B cell (primary cell): ENCODE measurements around the gene LRRC8B. TPM values are rescaled to one million over a fixed set of nuclear protein-coding genes. Genes with fewer than 3 reads are reported as not detected.

Source experiments
- ATAC-seq: fragments of 200-7000 bp; cut with Tn5 transposase; one replicate; pipeline ENCODE4 v1.10.0; 2021; ENCODE audit warnings: low read depth, mild to moderate bottlenecking, moderate number of reproducible peaks, moderate library complexity
- CTCF ChIA-PET: fragments of 350-600 bp; sonication (Branson Sonifier 250); formaldehyde crosslinking; loops from one replicate; lab custom pipeline; 2021; ENCODE audit warnings: antibody characterized with exemption, inconsistent platforms; lab: Charles Lee
- POLR2A ChIA-PET: fragments of 350-600 bp; sonication (Branson Sonifier 250); formaldehyde crosslinking; loops from one replicate; lab custom pipeline; 2021; ENCODE audit warnings: antibody characterized with exemption; lab: Charles Lee
- DNase-seq: peaks from one replicate; pipeline ENCODE4 v3.0.0; 2013
- H2AFZ ChIP-seq: 2 replicates; pipeline ENCODE4 v1.6.1; 2012; ENCODE audit warnings: mild to moderate bottlenecking, low read depth, low read length; ENCODE audit not compliant: insufficient read depth, poor library complexity, severe bottlenecking
- H3K27ac ChIP-seq, 2 donors: 1 replicate in 1 of 2; 2 replicates in 1 of 2; pipeline ENCODE4 v1.5.1; 2012 to 2013; ENCODE audit warnings: low read length in 2 of 2, mild to moderate bottlenecking in 2 of 2, moderate library complexity in 1 of 2
- H3K27me3 ChIP-seq, 4 experiments: fragments of 200-600 bp in 1 of 4; sonication (generic) in 1 of 4; replicated peaks in 1 of 4; 1 replicate in 2 of 4; 2 replicates in 2 of 4; pipeline versions ENCODE4 v1.6.1 to v1.7.0; 2013 to 2016; ENCODE audit warnings: low read length in 3 of 4, mild to moderate bottlenecking in 2 of 4, mixed read lengths in 1 of 4, moderate library complexity in 1 of 4; ENCODE audit not compliant: insufficient read depth in 4 of 4, control insufficient read depth in 3 of 4; ENCODE audit errors: control extremely low read depth in 1 of 4
- H3K36me3 ChIP-seq, 2 experiments: replicated peaks in 1 of 2; 1 replicate in 1 of 2; 2 replicates in 1 of 2; pipeline versions ENCODE4 v1.6.1 to v1.7.1; 2013; ENCODE audit warnings: low read length in 1 of 2; ENCODE audit not compliant: insufficient read depth in 2 of 2, control insufficient read depth in 1 of 2; ENCODE audit errors: control extremely low read depth in 1 of 2, extremely low read depth in 1 of 2
- H3K4me1 ChIP-seq, 2 donors: fragments of 200-600 bp in 1 of 2; sonication (generic) in 1 of 2; 1 replicate in 1 of 2; 2 replicates in 1 of 2; pipeline versions ENCODE4 v1.5.1 to v1.6.1; 2013 to 2017; ENCODE audit warnings: low read length in 2 of 2; ENCODE audit not compliant: control insufficient read depth in 2 of 2, insufficient read depth in 2 of 2
- H3K4me2 ChIP-seq: replicated peaks from 2 replicates; pipeline ENCODE3; 2012; ENCODE audit warnings: mild to moderate bottlenecking, low read depth, low read length; ENCODE audit not compliant: poor library complexity, severe bottlenecking
- H3K4me3 ChIP-seq, 5 experiments: fragments of 200-600 bp in 1 of 5; sonication (generic) in 1 of 5; 1 replicate in 3 of 5; 2 replicates in 2 of 5; pipeline versions ENCODE4 v1.5.1 to v1.7.0; 2011 to 2016; ENCODE audit warnings: low read length in 4 of 5, mild to moderate bottlenecking in 4 of 5, low read depth in 2 of 5, control low read depth in 1 of 5, moderate library complexity in 1 of 5; ENCODE audit not compliant: insufficient read depth in 1 of 5; ENCODE audit errors: control extremely low read depth in 1 of 5, extremely low read depth in 1 of 5
- H3K79me2 ChIP-seq: fragments of 200-600 bp; sonication (generic); one replicate; pipeline ENCODE4 v1.6.0; 2016; ENCODE audit warnings: low read length; ENCODE audit not compliant: control insufficient read depth, insufficient read depth
- H3K9ac ChIP-seq: fragments of 200-600 bp; sonication (generic); 2 replicates; pipeline ENCODE4 v1.6.1; 2017; ENCODE audit warnings: mild to moderate bottlenecking, low read length, moderate library complexity
- H3K9me3 ChIP-seq, 3 donors: one replicate each; pipeline versions ENCODE4 v1.6.1 to v1.7.1; 2013; ENCODE audit warnings: low read length in 2 of 3; ENCODE audit not compliant: control insufficient read depth in 2 of 3, insufficient read depth in 1 of 3; ENCODE audit errors: control extremely low read depth in 1 of 3
- H4K20me1 ChIP-seq: 2 replicates; pipeline ENCODE4 v1.6.0; 2012; ENCODE audit warnings: mild to moderate bottlenecking, low read length; ENCODE audit not compliant: insufficient read depth, control insufficient read depth, poor library complexity, severe bottlenecking
- H3K27ac Mint-ChIP-seq: one replicate; pipeline ENCODE4 v1.8.0; 2021; ENCODE audit warnings: mixed read lengths
- H3K27me3 Mint-ChIP-seq: one replicate; pipeline ENCODE4 v1.8.0; 2021; ENCODE audit warnings: mixed read lengths
- H3K4me1 Mint-ChIP-seq: one replicate; pipeline ENCODE4 v1.8.0; 2021; ENCODE audit warnings: mixed read lengths
- H3K4me3 Mint-ChIP-seq: one replicate; pipeline ENCODE4 v1.8.0; 2021; ENCODE audit warnings: mixed read lengths
- H3K9me3 Mint-ChIP-seq: one replicate; pipeline ENCODE4 v1.8.0; 2022; ENCODE audit warnings: mixed read lengths; ENCODE audit not compliant: insufficient read depth
- EZH2 ChIP-seq: IDR thresholded peaks from 2 replicates; pipeline ENCODE4 v1.6.1; 2012; ENCODE audit warnings: borderline replicate concordance, low read depth, mild to moderate bottlenecking, moderate library complexity, low read length; ENCODE audit not compliant: insufficient read depth, poor library complexity, severe bottlenecking
- WGBS: methylation state at CpG from one replicate; pipeline ENCODE4 v1.1.5; 2013; ENCODE audit warnings: missing lambda C conversion rate; ENCODE audit not compliant: insufficient coverage; 5-methylcytosine and 5-hydroxymethylcytosine counted together
- intact Hi-C: fragments of 100-400 bp; cut with micrococcal nuclease; formaldehyde crosslinking; loops from one replicate; pipeline ENCODE4 v1.10.0; 2022
- polyA plus RNA-seq: library from polyadenylated mRNA; depleted of rRNA; stranded (reverse); fragments of >200 nt; gene quantifications from 2 replicates; pipeline ENCODE4 v1.2.3, GENCODE V29; 2012
- total RNA-seq, 2 donors: library from RNA; stranded (reverse); fragments of 120-200 nt in 1 of 2; gene quantifications; 1 replicate in 1 of 2; 2 replicates in 1 of 2; pipeline versions ENCODE4 v1.2.3 to v1.2.4, GENCODE V29; 2013 to 2022
- TF ChIP-seq, protein P1 (sequence below): fragments of 200-600 bp; IDR thresholded peaks from one replicate; pipeline ENCODE4 v1.8.0; 2022; ENCODE audit warnings: antibody characterized with exemption, mild to moderate bottlenecking

LRRC8B gene
- total and polyA plus RNA-seq, 2 donors (not counting 1 experiment from before 2014, with no cell fraction given), result 2.2 to 9.9 TPM

DNA sequence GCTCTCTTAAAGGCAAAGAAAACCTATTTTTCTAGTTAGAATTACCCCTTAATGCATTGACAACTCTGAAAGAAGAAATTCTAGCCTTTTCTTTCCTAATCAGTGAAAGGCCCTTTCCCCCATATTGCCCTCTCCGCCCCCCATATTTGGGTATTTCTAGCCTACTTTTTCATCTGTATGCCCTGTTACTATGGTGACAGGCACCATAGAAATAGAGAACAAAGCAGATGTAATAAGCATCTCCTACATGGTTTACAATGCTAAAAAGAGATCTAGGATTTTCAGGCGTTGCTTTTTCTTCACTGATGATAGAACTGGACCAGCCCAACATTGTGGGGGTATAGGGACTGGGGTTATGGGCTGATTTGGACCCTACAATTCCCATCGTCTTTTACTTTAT is 14.5 kb downstream of the LRRC8B start:
- intact Hi-C loops, result no loop called here
- TF ChIP-seq, protein P1, sequence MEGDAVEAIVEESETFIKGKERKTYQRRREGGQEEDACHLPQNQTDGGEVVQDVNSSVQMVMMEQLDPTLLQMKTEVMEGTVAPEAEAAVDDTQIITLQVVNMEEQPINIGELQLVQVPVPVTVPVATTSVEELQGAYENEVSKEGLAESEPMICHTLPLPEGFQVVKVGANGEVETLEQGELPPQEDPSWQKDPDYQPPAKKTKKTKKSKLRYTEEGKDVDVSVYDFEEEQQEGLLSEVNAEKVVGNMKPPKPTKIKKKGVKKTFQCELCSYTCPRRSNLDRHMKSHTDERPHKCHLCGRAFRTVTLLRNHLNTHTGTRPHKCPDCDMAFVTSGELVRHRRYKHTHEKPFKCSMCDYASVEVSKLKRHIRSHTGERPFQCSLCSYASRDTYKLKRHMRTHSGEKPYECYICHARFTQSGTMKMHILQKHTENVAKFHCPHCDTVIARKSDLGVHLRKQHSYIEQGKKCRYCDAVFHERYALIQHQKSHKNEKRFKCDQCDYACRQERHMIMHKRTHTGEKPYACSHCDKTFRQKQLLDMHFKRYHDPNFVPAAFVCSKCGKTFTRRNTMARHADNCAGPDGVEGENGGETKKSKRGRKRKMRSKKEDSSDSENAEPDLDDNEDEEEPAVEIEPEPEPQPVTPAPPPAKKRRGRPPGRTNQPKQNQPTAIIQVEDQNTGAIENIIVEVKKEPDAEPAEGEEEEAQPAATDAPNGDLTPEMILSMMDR, result no peak
- TF ChIP-seq EZH2, result no peak
- H3K79me2 ChIP-seq, result peaks cover 64% of the 10 kb centered on the region

DNA sequence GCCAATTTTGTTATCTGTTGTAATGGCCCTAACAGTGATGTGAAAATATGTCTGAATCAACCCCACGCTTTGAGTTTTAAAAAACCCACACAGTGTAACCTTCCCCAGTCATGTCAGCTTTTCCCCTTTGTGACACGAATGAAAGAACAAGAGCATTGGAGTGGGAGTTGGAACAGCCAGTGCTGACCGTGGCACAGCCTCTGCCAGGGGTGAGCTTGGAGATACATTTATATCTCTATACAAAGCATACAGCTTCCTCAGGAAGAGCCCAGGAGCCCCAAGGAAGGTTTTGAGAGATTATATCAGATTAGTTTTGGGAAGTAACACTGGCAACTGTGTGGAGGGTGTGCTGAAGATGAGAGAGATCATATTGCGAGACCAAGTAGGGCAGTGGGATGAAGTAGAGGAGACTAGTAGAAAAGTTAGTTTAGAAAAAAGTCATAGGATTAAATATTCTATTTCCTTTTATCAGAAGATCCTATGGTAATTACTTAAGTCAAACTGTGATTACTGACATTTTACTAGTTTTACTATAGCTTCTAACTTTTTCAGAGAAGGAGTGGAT is 15.9 kb downstream of the LRRC8B start:
- Histone ChIP-seq H3K27ac (no peak overlapping the region), H3K79me2 (peaks cover 69% of the 10 kb centered on the region), H3K9me3 (no peaks in the 10 kb centered on the region), H3K4me1 (no peaks in the 10 kb centered on the region), H4K20me1 (peaks cover 13% of the 10 kb centered on the region), H3K4me3 (no peak overlapping the region), H2AFZ (no peak overlapping the region), H3K4me2 (no peak overlapping the region), H3K36me3 (no peaks in the 10 kb centered on the region), H3K9ac (no peak overlapping the region), H3K27me3 (no peaks in the 10 kb centered on the region)
- intact Hi-C loops, result no loop called here
- DNase-seq (no peak), ATAC-seq (no peak)
- no peak overlapping the region for H3K27ac Mint-ChIP-seq
- no peak for TF ChIP-seq EZH2
- TF ChIP-seq, protein P1, result no peak
- no peak overlapping the region for H3K4me3 Mint-ChIP-seq
- ChIA-PET CTCF (interaction anchor here (1.1 kb wide), 2 partner anchors 20 to 223 kb away, joined by 3 read pairs; no protein-coding TSS in a partner anchor), POLR2A (interaction anchor here (0.5 kb wide), 1 partner anchor 650 kb away, joined by 6 read pairs; no protein-coding TSS in a partner anchor)
- H3K9me3 Mint-ChIP-seq, result no peaks in the 10 kb centered on the region
- WGBS, result no CpG with 5 or more reads among the region's 4 CpGs
- H3K27me3 Mint-ChIP-seq, result no peaks in the 10 kb centered on the region
- H3K4me1 Mint-ChIP-seq, result peaks cover 10% of the 10 kb centered on the region

More for the DNA sequence above, 14.5 kb downstream of the LRRC8B start:
- ChIA-PET POLR2A (no interaction called here), CTCF (no interaction called here)
- 100% methylated on average over 1 of the region's 3 CpGs for WGBS
- no peak overlapping the region for H3K27ac ChIP-seq
- no peaks in the 10 kb centered on the region for H3K27me3 ChIP-seq
- H3K9ac ChIP-seq, result no peak overlapping the region
- no peak overlapping the region for H2AFZ ChIP-seq
- ATAC-seq (no peak), DNase-seq (no peak)
- no peak overlapping the region for H3K4me2 ChIP-seq
- Mint-ChIP-seq H3K27me3 (no peaks in the 10 kb centered on the region), H3K9me3 (no peaks in the 10 kb centered on the region), H3K27ac (no peak overlapping the region), H3K4me1 (peaks cover 10% of the 10 kb centered on the region), H3K4me3 (no peak overlapping the region)
- H3K36me3 ChIP-seq, result no peaks in the 10 kb centered on the region
- H3K4me1 ChIP-seq, result no peaks in the 10 kb centered on the region
- H3K4me3 ChIP-seq, result no peak overlapping the region
- H4K20me1 ChIP-seq, result peaks cover 13% of the 10 kb centered on the region
- no peaks in the 10 kb centered on the region for H3K9me3 ChIP-seq
